ENCODE data around the gene FHAD1.

DNA sequence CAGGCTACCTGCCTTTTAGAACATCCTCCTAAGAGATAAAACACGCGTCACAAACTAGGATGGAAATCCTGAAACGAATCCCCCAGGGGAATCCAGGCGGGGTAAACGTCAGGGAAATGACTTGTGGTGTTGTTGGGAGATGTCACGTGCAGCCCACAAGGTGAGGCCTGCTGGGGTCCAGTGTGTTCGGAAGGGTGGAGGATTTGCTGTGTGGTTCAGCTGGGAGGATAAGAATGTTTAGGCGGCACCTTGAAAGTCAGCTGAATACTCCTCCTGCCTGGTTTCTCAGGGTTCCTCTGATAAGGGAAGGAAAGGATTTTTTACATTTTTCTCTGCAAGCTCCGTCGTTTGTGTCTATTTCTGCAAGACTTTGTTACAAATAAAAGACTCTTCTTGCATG lies 88.0 kb downstream of the FHAD1 start:
- TF ChIP-seq CTCF (IDR thresholded peaks at IDR 0.05) (no peak), POLR2A (IDR thresholded peaks at IDR 0.05) (no peak)
